PFSK-1 (cell line): Measurements from ENCODE around the gene PCDHA2.

Experiments
- FOXP2 ChIP-seq: optimal IDR thresholded peaks from 2 replicates; pipeline ENCODE3; 2011; ENCODE audit warnings: borderline replicate concordance, control low read depth, inconsistent platforms; ENCODE audit not compliant: insufficient read depth; ENCODE audit errors: extremely low read length, extremely low read depth
- POLR2AphosphoS5 ChIP-seq: IDR thresholded peaks from 2 replicates; pipeline ENCODE4 v1.6.1; 2012; ENCODE audit warnings: low read depth, mild to moderate bottlenecking, control low read depth, low read length, moderate library complexity

DNA sequence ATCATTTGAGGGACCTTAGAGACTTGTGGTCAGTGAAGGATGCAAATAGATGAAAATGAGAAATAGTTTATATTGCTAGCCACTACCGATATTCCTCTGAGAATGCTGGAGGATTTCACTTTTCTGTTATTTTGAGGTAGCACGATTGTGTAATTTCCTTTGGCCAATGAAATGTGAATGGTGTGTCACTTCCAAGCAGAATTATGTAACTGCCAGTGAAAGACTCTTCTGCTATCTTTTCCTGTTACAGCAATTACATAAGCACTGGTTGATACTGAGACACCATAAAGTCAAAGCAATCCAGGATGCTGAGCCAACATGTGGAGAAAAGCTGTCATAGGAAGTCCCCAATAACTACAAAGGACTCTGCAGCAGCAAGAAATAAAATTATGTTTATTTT is 3.6 kb upstream of the PCDHA2 start:
- TF ChIP-seq FOXP2 (no peak), POLR2AphosphoS5 (no peak)
